Activated naive CD8-positive, alpha-beta T cell treated with anti-CD3 and anti-CD28 coated beads, Interleukin-2, amount 10 ng/mL, durations not matched to agents 7 days and 5 days (primary cell): ENCODE results near the gene PRR12. TPM values are rescaled to one million over a fixed set of nuclear protein-coding genes. Genes with fewer than 3 reads are reported as not detected.

Source experiments
- ATAC-seq: fragments of 150-1000 bp; cut with Tn5 transposase; one replicate; pipeline ENCODE4 v1.10.0; 2021; ENCODE audit warnings: low read depth, moderate library complexity
- POLR2A ChIA-PET: fragments of 350-600 bp; sonication (Branson Sonifier 250); formaldehyde crosslinking; loops from one replicate; lab custom pipeline; 2021; ENCODE audit warnings: antibody characterized with exemption; lab: Charles Lee
- DNase-seq: peaks from one replicate; pipeline ENCODE4 v3.0.0; 2021
- H3K27ac Mint-ChIP-seq: one replicate; pipeline ENCODE4 v1.8.0; 2022; ENCODE audit warnings: mild to moderate bottlenecking, mixed read lengths
- H3K27me3 Mint-ChIP-seq: one replicate; pipeline ENCODE4 v1.8.0; 2022; ENCODE audit warnings: mild to moderate bottlenecking, moderate library complexity, mixed read lengths
- H3K36me3 Mint-ChIP-seq: one replicate; pipeline ENCODE4 v1.8.0; 2021; ENCODE audit warnings: mild to moderate bottlenecking, mixed read lengths
- H3K4me1 Mint-ChIP-seq: one replicate; pipeline ENCODE4 v1.8.0; 2021; ENCODE audit warnings: mixed read lengths
- H3K4me3 Mint-ChIP-seq: one replicate; pipeline ENCODE4 v1.8.0; 2022; ENCODE audit warnings: mild to moderate bottlenecking, moderate library complexity, mixed read lengths
- H3K9me3 Mint-ChIP-seq: one replicate; pipeline ENCODE4 v1.8.0; 2021; ENCODE audit warnings: mixed read lengths
- total RNA-seq, 2 experiments: library from RNA; stranded (reverse); gene quantifications; one replicate each; pipeline ENCODE4 v1.2.3, GENCODE V29; 2021

PRR12 gene
- total RNA-seq, 2 experiments from 2014 or later: 49.7 TPM

- no peaks in the 10 kb centered on the region for H3K9me3 Mint-ChIP-seq
- no peaks in the 10 kb centered on the region for H3K27me3 Mint-ChIP-seq
- no peak for ATAC-seq
- H3K4me1 Mint-ChIP-seq: no peaks in the 10 kb centered on the region
- POLR2A ChIA-PET: interaction anchor here (1.2 kb wide), 1 partner anchor 11 kb away, joined by 4 read pairs; the partner anchor contains the start of gene SCAF1
- no peak overlapping the region for H3K27ac Mint-ChIP-seq
- H3K36me3 Mint-ChIP-seq: peaks cover 8% of the 10 kb centered on the region
- no peak for DNase-seq
- no peak overlapping the region for H3K4me3 Mint-ChIP-seq
Observed at GRCh38 chr19:49652551-49653465, 61.8 kb downstream of the PRR12 start.

GRCh38 chr19:49653466-49653806 is 62.5 kb downstream of the PRR12 start:
- DNase-seq (no peak), ATAC-seq (no peak)
- peaks cover 8% of the 10 kb centered on the region for H3K36me3 Mint-ChIP-seq
- POLR2A ChIA-PET: interaction anchor here (1.2 to 1.4 kb wide), 2 partner anchors 10 to 12 kb away, joined by 4 read pairs; partner anchors contain the start of gene SCAF1
- no peaks in the 10 kb centered on the region for H3K27me3 Mint-ChIP-seq
- no peaks in the 10 kb centered on the region for H3K9me3 Mint-ChIP-seq
- no peaks in the 10 kb centered on the region for H3K4me1 Mint-ChIP-seq
- H3K4me3 Mint-ChIP-seq: no peak overlapping the region
- H3K27ac Mint-ChIP-seq: no peak overlapping the region

GRCh38 chr19:49654581-49654980 is 63.6 kb downstream of the PRR12 start:
- ATAC-seq: no peak
- no peak for DNase-seq
- Mint-ChIP-seq H3K4me1 (no peaks in the 10 kb centered on the region), H3K4me3 (no peak overlapping the region), H3K9me3 (no peaks in the 10 kb centered on the region), H3K27ac (no peak overlapping the region), H3K27me3 (no peaks in the 10 kb centered on the region), H3K36me3 (peaks cover 8% of the 10 kb centered on the region)
- POLR2A ChIA-PET: interaction anchor here (0.5 to 1.4 kb wide), 3 partner anchors 11 to 953 kb away, joined by 3 to 6 read pairs (median 4); no protein-coding TSS in a partner anchor

GRCh38 chr19:49655570-49656455 is 64.8 kb downstream of the PRR12 start:
- Mint-ChIP-seq H3K4me1 (no peaks in the 10 kb centered on the region), H3K36me3 (peaks cover 8% of the 10 kb centered on the region), H3K9me3 (no peaks in the 10 kb centered on the region), H3K27ac (no peak overlapping the region), H3K27me3 (no peaks in the 10 kb centered on the region), H3K4me3 (no peak overlapping the region)
- POLR2A ChIA-PET: interaction anchor here (0.6 to 1.5 kb wide), 3 partner anchors 9 to 16 kb away, joined by 3 read pairs; partner anchors contain the start of genes BCL2L12, IRF3, RRAS and SCAF1
- DNase-seq (no peak), ATAC-seq (no peak)

GRCh38 chr19:49656456-49657109 is 65.6 kb downstream of the PRR12 start:
- H3K4me1 Mint-ChIP-seq: no peaks in the 10 kb centered on the region
- H3K27me3 Mint-ChIP-seq: no peaks in the 10 kb centered on the region
- ATAC-seq (no peak), DNase-seq (no peak)
- H3K4me3 Mint-ChIP-seq: no peak overlapping the region
- POLR2A ChIA-PET: interaction anchor here (0.6 to 1.5 kb wide), 3 partner anchors 9 to 16 kb away, joined by 3 read pairs; partner anchors contain the start of genes BCL2L12, IRF3, RRAS and SCAF1
- H3K9me3 Mint-ChIP-seq: no peaks in the 10 kb centered on the region
- H3K36me3 Mint-ChIP-seq: peaks cover 7% of the 10 kb centered on the region
- no peak overlapping the region for H3K27ac Mint-ChIP-seq

GRCh38 chr19:49657493-49658138 is 66.6 kb downstream of the PRR12 start:
- Mint-ChIP-seq H3K4me1 (no peaks in the 10 kb centered on the region), H3K4me3 (no peak overlapping the region), H3K36me3 (peaks cover 8% of the 10 kb centered on the region), H3K27ac (no peak overlapping the region), H3K9me3 (no peaks in the 10 kb centered on the region), H3K27me3 (no peaks in the 10 kb centered on the region)
- ATAC-seq (no peak), DNase-seq (no peak)
- POLR2A ChIA-PET: interaction anchor here (0.5 to 1.4 kb wide), 3 partner anchors 9 to 130 kb away, joined by 3 to 6 read pairs (median 4); partner anchors contain the start of gene RCN3

- Mint-ChIP-seq H3K9me3 (no peaks in the 10 kb centered on the region), H3K36me3 (peaks cover 8% of the 10 kb centered on the region), H3K27ac (no peak overlapping the region), H3K4me3 (no peak overlapping the region), H3K4me1 (peaks cover 5% of the 10 kb centered on the region), H3K27me3 (no peaks in the 10 kb centered on the region)
- DNase-seq (no peak), ATAC-seq (no peak)
- POLR2A ChIA-PET: interaction anchor here (1.4 kb wide), 1 partner anchor 9 kb away, joined by 6 read pairs; no protein-coding TSS in a partner anchor
Observed at GRCh38 chr19:49658139-49658517, 67.1 kb downstream of the PRR12 start.

GRCh38 chr19:49658566-49659442 is 67.8 kb downstream of the PRR12 start:
- DNase-seq (no peak), ATAC-seq (no peak)
- H3K4me3 Mint-ChIP-seq: no peak overlapping the region
- no peak overlapping the region for H3K27ac Mint-ChIP-seq
- peaks cover 6% of the 10 kb centered on the region for H3K4me1 Mint-ChIP-seq
- no peaks in the 10 kb centered on the region for H3K9me3 Mint-ChIP-seq
- POLR2A ChIA-PET: interaction anchor here (1.4 kb wide), 1 partner anchor 10 kb away, joined by 6 read pairs; no protein-coding TSS in a partner anchor
- peaks cover 8% of the 10 kb centered on the region for H3K36me3 Mint-ChIP-seq
- no peaks in the 10 kb centered on the region for H3K27me3 Mint-ChIP-seq

GRCh38 chr19:49660338-49660961 is 69.5 kb downstream of the PRR12 start:
- H3K9me3 Mint-ChIP-seq: no peaks in the 10 kb centered on the region
- no peaks in the 10 kb centered on the region for H3K27me3 Mint-ChIP-seq
- DNase-seq (no peak), ATAC-seq (no peak)
- no peak overlapping the region for H3K4me3 Mint-ChIP-seq
- H3K36me3 Mint-ChIP-seq: peaks cover 8% of the 10 kb centered on the region
- POLR2A ChIA-PET: interaction anchor here (1.0 to 1.3 kb wide), 3 partner anchors 12 to 20 kb away, joined by 3 to 5 read pairs (median 3); no protein-coding TSS in a partner anchor
- H3K27ac Mint-ChIP-seq: no peak overlapping the region
- peaks cover 13% of the 10 kb centered on the region for H3K4me1 Mint-ChIP-seq

GRCh38 chr19:49662011-49662410 is 71.0 kb downstream of the PRR12 start:
- Mint-ChIP-seq H3K9me3 (no peaks in the 10 kb centered on the region), H3K4me3 (no peak overlapping the region), H3K27ac (no peak overlapping the region), H3K36me3 (peaks cover 5% of the 10 kb centered on the region), H3K27me3 (no peaks in the 10 kb centered on the region), H3K4me1 (peaks cover 17% of the 10 kb centered on the region)
- no peak for ATAC-seq
- no peak for DNase-seq
- POLR2A ChIA-PET: interaction anchor here (1.3 to 3.9 kb wide), 2 partner anchors 19 to 21 kb away, joined by 3 to 46 read pairs; partner anchors contain the start of genes RRAS and SCAF1

- Mint-ChIP-seq H3K4me1 (peaks cover 23% of the 10 kb centered on the region), H3K36me3 (peaks cover 2% of the 10 kb centered on the region)
Observed at GRCh38 chr19:49663224-49663623, 72.2 kb downstream of the PRR12 start.

More at GRCh38 chr19:49663224-49663623, 72.2 kb downstream of the PRR12 start:
- DNase-seq: no peak
- POLR2A ChIA-PET: interaction anchor here (1.2 to 3.9 kb wide), 3 partner anchors 14 to 83 kb away, joined by 3 to 46 read pairs (median 23); partner anchors contain the start of genes NOSIP, PRMT1, RRAS and SCAF1
- ATAC-seq: no peak
- Mint-ChIP-seq H3K9me3 (no peaks in the 10 kb centered on the region), H3K4me3 (peak overlapping the region; percentile 94), H3K27me3 (no peaks in the 10 kb centered on the region), H3K27ac (peak overlapping the region; percentile 93)
